Measurements from ENCODE around the gene PSMB4.
"Not testable (repeated sequence)": the region's sequence is repeated elsewhere in the genome, so short reads cannot be mapped to it uniquely, and the experiment has no call there.

PSMB4 gene

DNA sequence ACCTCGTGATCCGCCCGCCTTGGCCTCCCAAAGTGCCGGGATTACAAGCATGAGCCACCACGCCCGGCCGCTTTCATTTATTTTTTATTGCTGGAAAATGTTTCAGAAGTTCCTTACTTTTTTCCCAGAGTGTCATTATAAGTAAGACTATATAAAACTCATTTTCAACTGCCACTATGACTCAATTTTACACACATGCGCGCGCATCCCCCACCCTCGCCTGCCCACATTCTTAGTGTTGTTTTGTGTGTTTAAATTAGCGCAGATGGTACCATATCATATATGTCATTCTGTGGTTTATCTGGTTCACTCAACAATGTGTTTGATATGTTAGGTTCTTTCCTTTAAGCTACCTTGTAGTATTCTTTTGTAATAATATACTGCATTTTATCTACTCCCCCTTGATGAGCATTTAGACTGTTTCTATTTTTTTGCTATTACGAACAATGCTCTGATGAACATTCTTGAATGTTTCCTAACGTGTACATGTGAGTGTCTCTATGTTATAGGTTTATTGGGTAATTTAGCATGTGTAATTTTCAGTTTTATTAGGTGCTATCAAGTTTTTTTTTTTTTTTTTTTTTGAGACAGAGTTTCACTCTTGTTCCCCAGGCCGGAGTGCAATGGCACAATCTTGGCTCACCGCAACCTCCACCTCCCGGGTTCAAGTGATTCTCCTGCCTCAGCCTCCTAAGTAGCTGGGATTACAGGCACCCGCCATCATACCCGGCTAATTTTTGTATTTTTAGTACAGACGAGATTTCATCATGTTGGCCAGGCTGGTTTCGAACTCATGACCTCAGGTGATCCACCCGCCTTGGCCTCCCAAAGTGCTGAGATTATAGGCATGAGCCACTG is 8.9 kb upstream of the PSMB4 start:
- DNase-seq: not testable (repeated sequence)

GRCh38 chr1:151391079-151391563 is 8.3 kb upstream of the PSMB4 start:
- no peak for DNase-seq

DNA sequence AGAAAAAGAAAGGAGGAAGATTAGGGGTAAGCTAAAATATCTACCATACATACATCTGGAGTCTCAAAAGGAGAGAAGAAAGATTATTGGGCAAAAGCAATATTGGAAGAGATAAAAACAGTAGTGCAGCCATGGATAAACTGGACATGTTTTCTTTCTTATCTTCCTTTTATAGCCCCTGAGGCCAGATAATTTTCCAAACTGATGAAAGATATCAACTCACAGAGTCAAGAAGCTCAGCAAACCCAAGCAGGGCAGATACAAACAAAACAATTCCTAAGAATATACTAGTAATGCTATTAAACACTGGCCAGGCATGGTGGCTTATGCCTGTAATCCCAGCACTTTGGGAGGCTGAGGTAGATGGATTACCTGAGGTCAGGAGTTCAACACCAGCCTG is 5.8 kb upstream of the PSMB4 start:
- DNase-seq: no peak

- not testable (repeated sequence) for DNase-seq
Measured at GRCh38 chr1:151396265-151396664, 3.1 kb upstream of the PSMB4 start.

DNA sequence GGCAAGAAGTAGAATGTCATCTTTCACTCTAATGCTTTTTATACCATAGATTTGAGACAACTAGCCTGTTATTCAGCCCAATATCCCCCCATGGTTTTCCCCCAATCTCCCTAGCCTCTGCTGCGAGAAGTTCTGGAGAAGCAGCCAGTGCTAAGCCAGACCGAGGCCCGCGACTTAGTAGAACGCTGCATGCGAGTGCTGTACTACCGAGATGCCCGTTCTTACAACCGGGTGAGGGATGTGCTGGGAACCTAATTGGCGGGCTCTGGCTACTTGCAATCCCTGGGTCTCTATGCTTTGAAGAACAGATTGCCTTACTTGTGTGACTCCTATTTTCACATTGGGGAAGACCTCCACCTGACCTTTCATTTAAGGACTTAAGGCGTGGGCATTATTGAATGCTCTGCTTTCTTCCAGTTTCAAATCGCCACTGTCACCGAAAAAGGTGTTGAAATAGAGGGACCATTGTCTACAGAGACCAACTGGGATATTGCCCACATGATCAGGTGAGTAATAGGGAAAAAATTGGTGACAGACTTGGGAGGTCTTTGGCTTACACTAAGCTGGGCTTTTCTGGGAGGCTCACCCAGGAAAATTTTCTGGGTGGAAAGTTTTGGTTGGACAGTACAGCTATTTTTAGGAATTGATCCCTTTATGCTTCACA is 1.9 kb downstream of the PSMB4 start:
- DNase-seq: no peak

DNA sequence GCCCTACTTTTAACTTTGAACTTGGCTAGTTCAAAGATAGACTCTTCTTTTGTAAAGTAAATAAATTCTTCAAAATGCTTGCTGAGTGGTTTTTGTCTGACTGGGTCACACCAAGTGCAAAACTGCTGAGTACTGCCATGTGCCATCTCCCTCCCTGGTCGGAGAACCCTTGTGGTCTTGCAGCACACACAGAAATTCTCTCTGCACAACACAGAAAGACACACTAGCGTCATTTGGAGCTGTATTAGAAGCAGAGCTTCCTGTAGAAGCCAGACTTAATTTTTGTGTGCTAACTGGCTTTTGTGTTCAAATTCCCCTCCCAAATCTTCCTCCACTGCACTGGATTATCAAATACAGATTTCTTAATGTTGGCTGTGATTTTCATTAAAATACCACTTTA is 2.5 kb downstream of the PSMB4 start:
- DNase-seq: no peak

- no peak for DNase-seq
Measured at GRCh38 chr1:151402764-151403163, 3.4 kb downstream of the PSMB4 start.

DNA sequence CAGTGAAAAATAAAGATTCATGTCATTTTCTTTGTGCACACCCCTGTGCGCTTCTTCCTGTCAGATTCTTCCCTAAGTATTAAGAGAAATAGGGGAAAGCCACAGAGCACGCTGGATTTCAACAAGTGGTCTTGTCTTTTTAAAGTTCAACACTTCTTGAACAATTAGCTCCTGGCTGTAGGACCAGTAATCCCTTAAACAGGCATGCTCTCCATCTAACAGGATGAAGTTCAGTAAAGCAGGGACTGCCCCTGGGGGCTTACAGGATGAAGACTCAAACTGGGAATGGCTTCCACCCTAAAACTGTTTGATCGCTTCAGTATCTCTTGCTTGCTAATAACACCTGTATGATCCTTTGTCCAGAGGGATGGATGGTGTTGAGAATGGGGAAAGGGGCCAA is 4.2 kb downstream of the PSMB4 start:
- no peak for DNase-seq

DNA sequence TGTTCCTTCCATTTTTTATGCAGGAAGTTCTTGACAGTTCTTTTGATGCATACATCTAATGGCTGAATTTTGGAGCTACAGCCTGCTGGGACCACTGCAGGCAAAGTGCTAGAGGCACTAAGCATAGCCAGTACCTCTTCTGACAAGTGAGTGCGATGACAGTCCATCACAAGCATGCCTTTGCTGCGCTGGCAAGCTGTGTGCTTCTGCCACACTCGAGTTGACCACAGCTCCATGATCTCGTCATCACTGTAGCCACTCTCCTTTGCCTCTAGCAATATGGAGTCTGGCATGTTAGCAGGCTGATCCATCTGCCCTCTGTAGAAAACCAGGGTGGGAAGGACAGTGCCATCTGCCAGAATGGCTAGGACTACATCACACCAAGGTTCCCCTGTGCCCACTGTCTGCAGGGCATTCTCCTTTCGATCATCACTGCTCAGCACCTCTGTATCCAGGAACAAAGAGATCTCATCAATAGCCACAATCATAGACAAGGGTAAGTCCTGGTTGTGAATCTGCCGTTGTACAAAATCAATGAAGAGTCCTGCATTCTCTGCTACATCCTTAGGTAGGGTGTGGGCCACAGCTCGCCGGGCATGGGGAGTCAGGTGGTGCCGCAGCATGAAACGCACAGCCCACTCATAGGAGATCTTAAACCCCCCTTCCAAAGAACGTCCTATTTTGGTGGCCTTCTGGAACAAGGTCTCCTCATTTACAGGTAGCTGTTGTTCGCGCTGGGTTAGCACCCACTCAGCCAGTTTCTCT is 6.0 kb downstream of the PSMB4 start:
- no peak for DNase-seq

DNA sequence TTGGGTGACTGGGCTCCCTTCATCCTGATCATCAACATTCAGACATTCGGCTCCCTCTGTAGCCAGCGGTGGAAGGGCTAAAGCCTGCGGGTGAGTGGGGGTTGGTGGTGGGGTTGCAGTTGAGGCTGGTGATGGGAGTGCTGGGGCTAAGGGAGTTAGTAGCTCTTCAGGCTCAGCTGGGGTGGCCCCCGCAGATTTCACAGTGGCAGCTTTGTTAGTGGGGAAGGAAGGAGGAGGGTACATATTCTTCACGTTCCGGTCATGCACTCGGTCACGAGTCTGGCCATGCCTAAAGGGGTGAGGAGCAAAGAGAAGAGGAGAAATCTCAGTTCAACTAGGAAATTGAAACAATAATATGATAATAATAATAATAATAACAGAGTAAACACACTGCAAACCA is 6.8 kb downstream of the PSMB4 start:
- no peak for DNase-seq

- no peak for DNase-seq
Measured at GRCh38 chr1:151407304-151407703, 7.9 kb downstream of the PSMB4 start.

GRCh38 chr1:151408891-151409290 is 9.5 kb downstream of the PSMB4 start:
- no peak for DNase-seq

DNA sequence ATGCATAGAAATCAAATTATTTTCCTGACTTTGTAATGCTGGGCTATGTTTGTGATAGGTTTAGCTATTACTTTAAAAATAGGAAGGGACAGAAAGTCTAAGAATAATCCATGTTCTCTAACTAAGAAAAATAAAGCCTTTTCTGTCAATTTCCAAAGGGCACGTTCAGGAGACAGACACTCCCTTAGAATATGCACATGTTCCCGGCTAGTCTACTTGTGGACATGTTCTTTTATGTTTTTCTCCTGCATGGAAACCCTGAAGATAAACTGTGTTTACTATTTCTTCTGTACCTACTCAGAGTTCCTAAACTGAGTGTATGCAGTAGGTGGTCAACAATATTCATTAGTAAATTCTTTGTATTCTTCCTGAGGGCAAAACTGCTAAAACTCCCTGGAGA is 12.5 kb downstream of the PSMB4 start:
- DNase-seq: no peak

DNA sequence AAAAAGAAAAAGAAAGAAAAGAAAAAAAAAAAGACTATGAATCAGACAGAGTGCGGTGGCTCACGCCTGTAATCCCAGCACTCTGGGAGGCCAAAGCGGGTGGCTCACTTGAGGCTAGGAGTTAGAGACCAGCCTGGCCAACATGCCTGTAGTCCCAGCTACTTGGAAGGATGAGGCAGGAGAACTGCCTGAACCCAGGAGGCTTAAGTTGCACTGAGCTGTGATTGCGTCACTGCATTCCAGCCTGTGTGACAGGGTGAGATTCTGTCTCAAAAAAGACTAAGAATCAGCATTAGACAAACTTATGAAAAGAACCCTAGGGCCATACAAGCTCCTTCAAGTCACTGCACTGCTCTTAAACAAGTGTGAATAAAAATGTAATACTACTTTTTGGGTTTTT is 16.9 kb downstream of the PSMB4 start:
- DNase-seq: no peak

DNA sequence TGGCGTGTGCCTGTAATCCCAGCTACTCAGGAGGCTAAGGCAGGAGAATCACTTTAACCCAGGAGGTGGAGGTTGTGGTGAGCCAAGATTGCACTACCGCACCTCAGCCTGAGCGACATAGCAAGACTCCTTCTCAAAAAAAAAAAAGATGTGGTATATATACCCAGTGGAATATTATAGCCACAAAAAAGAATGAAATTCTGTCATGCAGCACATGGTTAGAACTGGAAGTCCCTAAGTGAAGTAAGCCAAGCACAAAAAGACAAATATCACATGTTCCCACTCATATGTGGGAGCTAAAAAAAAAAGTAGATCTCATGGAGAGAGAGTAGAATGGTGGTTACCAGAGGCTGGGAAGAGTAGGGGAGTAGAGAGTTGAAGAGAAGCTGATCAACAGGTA is 18.7 kb downstream of the PSMB4 start:
- no peak for DNase-seq

DNA sequence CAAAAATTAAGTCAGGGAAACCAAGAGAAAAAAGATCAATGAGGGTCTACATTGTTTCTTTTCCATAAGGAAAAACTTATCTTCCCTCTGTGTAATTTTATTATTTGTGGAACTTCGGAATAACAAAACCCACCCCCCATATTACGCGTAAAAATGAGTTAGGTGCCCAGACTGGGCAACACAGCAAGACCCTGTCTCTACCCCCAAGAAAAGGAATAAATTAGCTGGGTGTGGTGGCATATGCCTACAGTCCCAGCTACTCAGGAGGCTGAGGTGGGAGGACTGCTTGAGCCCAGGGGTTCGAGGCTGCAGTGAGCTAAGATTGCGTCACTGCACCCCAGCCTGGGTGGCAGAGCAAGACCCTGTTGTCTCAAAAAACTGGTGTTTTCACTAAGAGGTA is 20.4 kb downstream of the PSMB4 start:
- DNase-seq: no peak

GRCh38 chr1:151425103-151425502 is 25.7 kb downstream of the PSMB4 start:
- DNase-seq: no peak

DNA sequence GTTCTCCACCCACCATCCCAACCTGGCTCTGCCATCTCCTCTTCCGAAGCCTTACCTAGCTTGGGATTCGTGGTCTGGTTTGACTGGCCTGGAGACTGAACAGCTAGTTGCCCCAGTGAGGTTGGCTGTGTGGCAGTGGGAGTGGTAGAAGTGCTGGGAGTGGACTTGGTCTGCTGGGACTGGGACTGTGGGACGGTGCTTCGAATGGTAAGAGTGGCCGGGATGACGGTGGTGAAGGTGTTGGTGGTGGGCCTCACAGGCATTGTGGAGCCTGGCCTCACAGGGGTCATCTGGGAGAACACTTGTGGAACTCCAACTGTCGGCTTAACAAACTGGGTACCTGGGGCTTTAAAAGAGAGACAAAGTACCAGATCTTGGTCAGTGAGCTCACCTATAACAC is 28.7 kb downstream of the PSMB4 start:
- DNase-seq: no peak

DNA sequence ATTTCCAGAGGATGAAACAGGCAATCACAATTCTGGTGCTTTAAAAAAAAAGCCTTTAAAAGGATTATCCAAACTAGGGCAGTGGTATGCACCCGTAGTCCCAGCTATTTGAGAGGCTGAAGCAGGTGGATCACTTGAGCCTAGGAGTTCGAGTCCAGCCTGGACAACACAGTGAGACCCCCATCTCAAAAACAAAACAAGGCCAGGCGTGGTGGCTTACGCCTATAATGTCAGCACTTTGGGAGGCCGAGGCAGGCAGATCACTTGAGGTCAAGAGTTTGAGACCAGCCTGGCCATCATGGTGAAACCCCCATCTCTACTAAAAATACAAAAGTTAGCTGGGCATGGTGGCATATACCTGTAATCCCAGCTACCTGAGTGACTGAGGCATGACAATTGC is 34.5 kb downstream of the PSMB4 start:
- DNase-seq: not testable (repeated sequence)

DNA sequence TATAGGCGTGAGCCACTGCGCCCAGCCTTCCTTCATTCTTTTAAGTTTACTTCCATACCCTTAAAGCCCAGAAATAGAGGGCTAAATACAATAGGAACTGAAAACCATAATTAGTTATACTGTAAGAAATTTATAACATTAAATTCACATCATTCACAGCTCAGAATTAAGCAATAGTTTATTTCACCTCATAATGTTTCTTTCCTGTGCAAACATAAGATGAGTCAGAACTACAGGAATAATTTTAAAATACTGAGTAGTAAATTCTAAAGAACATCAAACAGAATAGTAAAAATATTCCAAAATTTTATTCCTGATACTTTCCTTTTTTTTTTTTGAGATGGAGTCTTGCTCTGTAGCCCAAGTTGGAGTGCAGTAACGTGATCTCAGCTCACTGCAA is 35.8 kb downstream of the PSMB4 start:
- no peak for DNase-seq

GRCh38 chr1:151436985-151437384 is 37.6 kb downstream of the PSMB4 start:
- DNase-seq: no peak

GRCh38 chr1:151437396-151437795 is 38.0 kb downstream of the PSMB4 start:
- not testable (repeated sequence) for DNase-seq

All from NCI-H446 treated with DMSO at 0.1 percent for 48 hours (cell line).